GM12865 (cell line): ENCODE data around the gene HPS4.
"Not testable (repeated sequence)": the region's sequence is repeated elsewhere in the genome, so short reads cannot be mapped to it uniquely, and the experiment has no call there.

Experiments
- DNase-seq: peaks from one replicate; pipeline ENCODE4 v3.0.0; 2010; ENCODE audit warnings: low read depth
- H3K4me3 ChIP-seq: 2 replicates; pipeline ENCODE4 v1.5.1; 2011; ENCODE audit warnings: mild to moderate bottlenecking, low read depth, low read length, control low read depth
- TF ChIP-seq, protein P1 (sequence below): IDR thresholded peaks from 2 replicates; pipeline ENCODE4 v1.5.1; 2011; ENCODE audit warnings: low read length, control low read depth, low read depth, inconsistent platforms; ENCODE audit not compliant: insufficient read depth; ENCODE audit errors: missing control alignments

HPS4 gene

DNA sequence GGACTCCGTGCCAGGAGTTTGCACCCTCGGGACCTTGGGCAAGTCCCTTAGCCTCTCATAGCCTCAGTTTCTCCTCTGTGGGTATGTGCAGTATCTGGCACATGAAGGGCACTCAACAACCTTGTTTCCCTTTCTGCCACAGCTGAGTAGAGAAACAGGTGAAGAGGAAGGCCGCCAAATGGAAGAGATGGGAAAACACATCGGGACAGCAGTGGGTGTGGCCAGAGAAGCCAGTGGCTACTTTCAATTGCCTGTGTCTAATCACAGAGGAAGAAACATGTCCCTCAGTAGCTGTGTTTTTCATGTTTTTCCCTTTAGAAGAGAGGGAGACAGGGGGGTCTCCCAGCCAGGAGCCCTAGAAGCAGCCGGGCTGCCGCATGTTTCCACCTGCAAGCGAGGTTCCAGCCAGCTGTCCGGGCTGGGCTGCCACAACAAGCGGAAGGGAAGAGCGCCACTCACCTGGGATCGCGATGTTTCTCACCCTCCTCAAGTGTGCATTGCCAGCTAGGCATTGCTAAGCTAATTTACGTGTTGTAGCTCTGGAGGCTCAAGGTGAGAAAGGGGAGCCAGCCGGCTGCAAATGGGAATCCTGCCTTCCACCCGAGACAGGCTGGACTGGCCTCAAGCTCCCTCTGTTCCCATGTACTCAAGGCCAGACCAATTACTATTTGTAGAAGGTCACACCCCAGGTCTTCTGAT lies 37.9 kb downstream of the HPS4 start:
- TF ChIP-seq, protein P1, sequence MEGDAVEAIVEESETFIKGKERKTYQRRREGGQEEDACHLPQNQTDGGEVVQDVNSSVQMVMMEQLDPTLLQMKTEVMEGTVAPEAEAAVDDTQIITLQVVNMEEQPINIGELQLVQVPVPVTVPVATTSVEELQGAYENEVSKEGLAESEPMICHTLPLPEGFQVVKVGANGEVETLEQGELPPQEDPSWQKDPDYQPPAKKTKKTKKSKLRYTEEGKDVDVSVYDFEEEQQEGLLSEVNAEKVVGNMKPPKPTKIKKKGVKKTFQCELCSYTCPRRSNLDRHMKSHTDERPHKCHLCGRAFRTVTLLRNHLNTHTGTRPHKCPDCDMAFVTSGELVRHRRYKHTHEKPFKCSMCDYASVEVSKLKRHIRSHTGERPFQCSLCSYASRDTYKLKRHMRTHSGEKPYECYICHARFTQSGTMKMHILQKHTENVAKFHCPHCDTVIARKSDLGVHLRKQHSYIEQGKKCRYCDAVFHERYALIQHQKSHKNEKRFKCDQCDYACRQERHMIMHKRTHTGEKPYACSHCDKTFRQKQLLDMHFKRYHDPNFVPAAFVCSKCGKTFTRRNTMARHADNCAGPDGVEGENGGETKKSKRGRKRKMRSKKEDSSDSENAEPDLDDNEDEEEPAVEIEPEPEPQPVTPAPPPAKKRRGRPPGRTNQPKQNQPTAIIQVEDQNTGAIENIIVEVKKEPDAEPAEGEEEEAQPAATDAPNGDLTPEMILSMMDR: no peak
- H3K4me3 ChIP-seq: no peak overlapping the region
- DNase-seq: no peak

DNA sequence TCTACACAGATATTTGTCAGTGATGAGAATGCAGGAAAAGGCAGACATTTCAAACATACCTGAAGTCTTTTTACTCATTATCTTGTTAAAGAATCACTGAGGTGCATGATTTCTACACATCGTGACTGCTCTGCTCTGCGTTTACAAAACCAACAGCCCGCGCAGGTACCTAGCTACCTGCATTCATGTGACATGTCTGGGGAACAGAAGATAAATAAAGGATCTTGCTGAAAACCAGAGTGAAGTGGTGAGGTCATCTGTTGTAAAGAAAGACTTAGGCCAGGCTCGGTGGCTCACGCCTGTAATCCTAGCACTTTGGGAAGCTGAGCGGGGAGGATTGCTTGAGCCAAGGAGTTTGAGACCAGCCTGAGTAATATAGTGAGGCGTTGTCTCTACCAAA lies 38.8 kb downstream of the HPS4 start:
- H3K4me3 ChIP-seq: no peak overlapping the region
- TF ChIP-seq, protein P1: no peak
- DNase-seq: no peak

DNA sequence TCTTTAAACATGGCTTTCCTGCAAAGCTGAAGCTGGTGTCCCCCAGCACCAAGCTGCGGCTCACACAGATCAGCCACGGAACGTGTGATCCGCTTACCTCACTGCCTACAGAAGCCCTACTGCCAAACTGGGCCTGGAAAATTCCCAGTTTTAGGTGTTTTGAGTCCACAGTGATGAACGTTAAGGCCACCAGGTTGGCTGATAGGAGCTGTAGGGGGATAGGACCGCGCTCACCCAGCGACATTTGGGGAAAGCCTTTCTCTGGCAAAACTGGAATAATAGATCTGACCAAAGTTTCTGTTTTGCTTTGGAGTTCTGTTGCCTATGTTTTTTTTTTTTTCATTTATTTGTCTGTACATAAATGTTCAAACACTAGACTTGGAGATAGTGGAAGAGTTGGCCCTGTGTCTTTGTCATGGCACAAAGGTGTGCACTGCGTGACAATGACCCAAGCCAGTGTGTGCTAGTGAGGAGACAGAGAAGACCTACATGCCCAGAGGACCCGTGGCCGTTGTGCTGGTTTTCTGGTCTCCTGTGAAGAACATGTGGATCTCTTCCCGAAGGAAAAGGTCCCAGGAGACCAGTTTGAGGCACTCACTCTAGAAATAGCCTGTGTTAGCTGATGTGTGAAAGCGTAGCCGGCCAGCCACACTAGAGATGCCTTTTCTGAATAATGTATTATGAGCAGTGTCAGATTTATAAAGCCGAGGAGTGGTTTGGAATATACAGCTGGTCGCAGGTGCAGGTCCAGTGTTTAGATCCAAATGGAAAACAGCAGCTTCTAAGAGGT lies 39.5 kb downstream of the HPS4 start:
- no peak overlapping the region for H3K4me3 ChIP-seq
- no peak for DNase-seq
- TF ChIP-seq, protein P1: no peak

DNA sequence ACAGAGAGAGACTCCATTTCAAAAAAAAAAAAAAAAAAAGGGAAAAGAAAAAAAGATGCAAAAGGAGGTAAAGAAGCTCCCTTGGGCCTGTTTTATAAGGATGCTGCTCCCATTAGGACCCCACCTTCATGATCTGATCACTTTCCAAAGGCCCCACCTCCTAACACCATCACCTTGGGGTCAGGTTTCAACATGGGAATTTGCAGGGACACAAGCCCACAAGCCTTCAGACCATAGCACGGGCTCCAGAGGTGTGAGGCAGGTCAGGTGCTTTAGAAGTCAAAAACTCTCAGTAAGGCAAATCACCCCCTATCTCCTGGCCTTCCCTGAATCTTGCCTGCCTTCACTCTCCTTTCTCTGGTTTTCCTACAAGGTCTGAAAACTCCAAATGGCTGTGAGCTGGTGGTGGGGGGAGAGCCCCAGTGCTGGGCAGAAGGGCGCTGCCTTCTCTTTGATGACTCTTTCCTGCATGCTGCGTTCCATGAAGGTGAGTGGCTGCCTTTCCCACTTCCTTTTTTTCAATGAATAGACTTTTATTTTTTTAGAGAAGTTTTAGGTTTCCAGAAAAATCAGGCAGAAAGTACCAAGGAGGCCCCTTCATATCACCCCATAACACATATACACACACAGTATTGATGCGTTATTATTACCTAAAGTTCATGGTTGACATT lies 41.4 kb downstream of the HPS4 start:
- TF ChIP-seq, protein P1: no peak
- no peak for DNase-seq
- H3K4me3 ChIP-seq: no peak overlapping the region

DNA sequence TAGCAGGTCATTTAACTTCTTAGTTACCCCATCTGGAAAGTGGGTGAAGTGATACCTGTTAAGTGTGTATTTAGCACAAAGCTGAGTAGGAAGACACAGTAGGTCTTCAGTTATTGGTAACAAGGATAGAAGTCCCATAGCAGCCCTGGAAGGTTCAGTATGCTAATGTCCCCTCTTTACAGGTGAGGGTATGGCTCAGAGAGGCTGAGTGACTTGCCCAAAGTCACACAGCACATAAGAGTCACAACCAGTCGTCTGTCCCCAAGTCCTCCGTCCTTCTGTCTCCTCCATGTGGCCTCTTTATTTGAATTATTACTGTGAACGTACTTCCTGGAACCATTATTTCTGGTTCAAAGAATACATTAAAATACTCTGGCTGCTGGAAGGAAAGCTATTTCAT lies 44.0 kb downstream of the HPS4 start:
- H3K4me3 ChIP-seq: no peak overlapping the region
- DNase-seq: no peak
- TF ChIP-seq, protein P1: no peak

DNA sequence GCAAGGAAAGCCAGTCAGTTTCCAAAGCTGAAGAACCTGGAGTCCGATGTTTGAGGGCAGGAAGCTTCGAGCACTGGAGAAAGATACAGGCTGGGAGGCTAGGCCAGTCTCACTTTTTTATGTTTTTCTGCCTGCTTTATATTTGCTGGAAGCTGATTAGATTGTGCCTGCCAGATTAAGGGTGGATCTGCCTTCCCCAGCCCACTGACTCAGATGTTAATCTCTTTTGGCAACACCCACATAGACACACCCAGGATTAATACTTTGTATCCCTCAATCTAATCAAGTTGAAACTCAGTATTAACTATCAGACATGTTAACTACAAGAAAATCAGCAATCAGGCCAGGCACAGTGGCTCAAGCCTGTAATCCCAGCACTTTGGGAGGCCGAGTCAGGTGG lies 44.8 kb downstream of the HPS4 start:
- DNase-seq: not testable (repeated sequence)

DNA sequence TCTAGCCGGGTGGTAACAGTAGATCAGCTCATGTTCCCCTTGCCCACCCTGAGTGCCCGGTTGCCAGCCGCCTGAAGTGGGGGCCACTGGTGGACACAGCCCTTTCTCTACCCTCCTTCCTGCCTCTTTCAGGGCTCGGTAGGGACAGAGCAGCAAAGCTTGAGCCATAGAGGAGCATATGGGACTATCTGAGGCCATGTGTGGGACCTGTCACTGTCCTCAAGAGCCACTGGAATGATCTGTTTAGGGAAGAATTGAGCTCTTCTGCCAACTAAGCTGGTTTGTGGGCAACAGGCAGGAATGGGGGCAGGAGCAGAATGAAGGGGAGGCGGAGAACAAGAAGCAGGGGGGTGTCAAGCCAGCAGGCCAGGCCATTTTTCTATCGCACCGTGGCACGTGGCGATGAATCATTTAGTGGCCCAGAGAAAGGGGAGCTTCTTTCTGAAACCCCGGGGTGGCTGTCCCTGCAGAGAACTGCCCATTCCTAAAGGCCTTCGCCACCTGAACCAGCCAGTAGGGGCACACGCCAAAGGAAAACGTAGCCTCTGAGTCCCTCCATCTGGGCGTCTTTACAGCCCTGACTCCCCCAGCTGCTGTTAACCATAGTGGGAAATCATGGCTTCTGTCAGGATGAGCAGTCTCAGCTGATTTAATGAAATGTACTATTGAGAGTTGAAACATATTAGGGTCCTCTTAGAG lies 45.7 kb downstream of the HPS4 start:
- TF ChIP-seq, protein P1: no peak

More for the DNA sequence above, 44.8 kb downstream of the HPS4 start:
- not testable (repeated sequence) for H3K4me3 ChIP-seq

More for the DNA sequence above, 45.7 kb downstream of the HPS4 start:
- DNase-seq: no peak
- no peak overlapping the region for H3K4me3 ChIP-seq
